Cardiac septum (tissue), 1 donor: ENCODE results near the gene ANLN. TPM values are rescaled to one million over a fixed set of nuclear protein-coding genes. Genes with fewer than 3 reads are reported as not detected.
"Not testable (repeated sequence)": the region's sequence is repeated elsewhere in the genome, so short reads cannot be mapped to it uniquely, and the experiment has no call there.

ENCODE experiments used
- DNase-seq: peaks from one replicate; pipeline ENCODE4 v3.0.0-alpha.2; 2020; ENCODE audit warnings: low spot score
- intact Hi-C: fragments of 100-400 bp; cut with DNase I; formaldehyde crosslinking; loops from one replicate; pipeline ENCODE4 v1.14.0; 2022
- total RNA-seq: library from RNA; stranded (reverse); fragmentation: NEBNext Ultra II Directional; extraction: Animal tissue kit (Norgen Biotek cat#: 25700); gene quantifications from one replicate; pipeline ENCODE4 v1.2.1, GENCODE V29; 2021
- donor health status: DM: no; HTN: no; CAD: no.

ANLN gene
- total RNA-seq, 1 donor from 2014 or later, result 0.57 TPM

GRCh38 chr7:36370046-36370445 is 19.6 kb upstream of the ANLN start:
- intact Hi-C loops, result no loop called here
- DNase-seq, result no peak

GRCh38 chr7:36372156-36372555 is 17.5 kb upstream of the ANLN start:
- intact Hi-C loops, result no loop called here
- DNase-seq, result no peak

- DNase-seq, intact Hi-C loops: not testable (repeated sequence)
Observed at GRCh38 chr7:36378555-36378954, 11.1 kb upstream of the ANLN start.

- no peak for DNase-seq
- intact Hi-C loops, result no loop called here
Observed at GRCh38 chr7:36379831-36380504, 9.7 kb upstream of the ANLN start.

- no peak for DNase-seq
- intact Hi-C loops, result no loop called here
Observed at GRCh38 chr7:36381056-36381455, 8.6 kb upstream of the ANLN start.

GRCh38 chr7:36383284-36383683 is 6.4 kb upstream of the ANLN start:
- DNase-seq, intact Hi-C loops: not testable (repeated sequence)

- intact Hi-C loops, DNase-seq: not testable (repeated sequence)
Observed at GRCh38 chr7:36385646-36386045, 4.0 kb upstream of the ANLN start.

GRCh38 chr7:36387435-36388231 is 2.0 kb upstream of the ANLN start:
- intact Hi-C loops, result no loop called here
- no peak for DNase-seq

GRCh38 chr7:36388423-36388822 is 1.2 kb upstream of the ANLN start:
- no peak for DNase-seq
- intact Hi-C loops, result no loop called here

GRCh38 chr7:36390199-36391090 is 783 bp downstream of the ANLN start:
- intact Hi-C loops, result no loop called here
- DNase-seq, result peak; percentile 83

- DNase-seq, result no peak
- intact Hi-C loops, result no loop called here
Observed at GRCh38 chr7:36391436-36392198, 2.0 kb downstream of the ANLN start.

GRCh38 chr7:36393826-36394225 is 4.2 kb downstream of the ANLN start:
- DNase-seq, result no peak
- intact Hi-C loops, result no loop called here

GRCh38 chr7:36395171-36395894 is 5.7 kb downstream of the ANLN start:
- DNase-seq, result no peak
- intact Hi-C loops, result no loop called here

- intact Hi-C loops, result no loop called here
- no peak for DNase-seq
Observed at GRCh38 chr7:36396150-36396549, 6.5 kb downstream of the ANLN start.

GRCh38 chr7:36400036-36400435 is 10.4 kb downstream of the ANLN start:
- DNase-seq, result no peak
- intact Hi-C loops, result no loop called here

- intact Hi-C loops, result no loop called here
- DNase-seq, result no peak
Observed at GRCh38 chr7:36400606-36401005, 10.9 kb downstream of the ANLN start.

GRCh38 chr7:36403452-36403851 is 13.8 kb downstream of the ANLN start:
- intact Hi-C loops, result no loop called here
- DNase-seq, result no peak

GRCh38 chr7:36404639-36405408 is 15.2 kb downstream of the ANLN start:
- intact Hi-C loops, result no loop called here
- DNase-seq, result no peak
